ENCODE data around the gene LIM2. TPM values are rescaled to one million over a fixed set of nuclear protein-coding genes. Genes with fewer than 3 reads are reported as not detected.

LIM2 gene
- total RNA-seq, 1 experiment from 2014 or later, result not detected

- TF ChIP-seq ZSCAN18 (CRISPR knock-in tag; IDR thresholded peaks at IDR 0.05), result no peak
- no peak for TF ChIP-seq ZNF281 (CRISPR knock-in tag; IDR thresholded peaks at IDR 0.05)
Observed at GRCh38 chr19:51364200-51365106, 23.3 kb downstream of the LIM2 start (continued).

- ATAC-seq, result no peak
- DNase-seq (ENCODE audit: low spot score), result no peak
- H3K36me3 Mint-ChIP-seq, result no peaks in the 10 kb centered on the region
- H3K4me3 Mint-ChIP-seq, result no peak overlapping the region
- CTCF ChIA-PET, result no interaction called here
- no peaks in the 10 kb centered on the region for H3K9me3 Mint-ChIP-seq
- H3K27me3 Mint-ChIP-seq (ENCODE audit: low read depth), result no peaks in the 10 kb centered on the region
- peaks cover 26% of the 10 kb centered on the region for H3K4me1 Mint-ChIP-seq
- TF ChIP-seq GTF2I (CRISPR knock-in tag; conservative IDR thresholded peaks at IDR 0.05), result no peak
- no peak for TF ChIP-seq ZNF281 (CRISPR knock-in tag; IDR thresholded peaks at IDR 0.05)
- no peak for TF ChIP-seq IRF1 (CRISPR knock-in tag; IDR thresholded peaks at IDR 0.05)
- TF ChIP-seq E2F4 (CRISPR knock-in tag; IDR thresholded peaks at IDR 0.05; ENCODE audit: borderline replicate concordance, low read depth), result no peak
- TF ChIP-seq JAZF1 (CRISPR knock-in tag; IDR thresholded peaks at IDR 0.05), result no peak
- no peak for TF ChIP-seq ETV6 (CRISPR knock-in tag; IDR thresholded peaks at IDR 0.05)
- TF ChIP-seq OVOL2 (CRISPR knock-in tag; IDR thresholded peaks at IDR 0.05; ENCODE audit: borderline replicate concordance), result no peak
- no peak for TF ChIP-seq MAX (CRISPR knock-in tag; IDR thresholded peaks at IDR 0.05)
- TF ChIP-seq TP53 (CRISPR knock-in tag; IDR thresholded peaks at IDR 0.05), result no peak
- no peak for TF ChIP-seq ZNF512 (CRISPR knock-in tag; IDR thresholded peaks at IDR 0.05; ENCODE audit: borderline replicate concordance)
- no peak for TF ChIP-seq CREM (CRISPR knock-in tag; IDR thresholded peaks at IDR 0.05)
- no peak for TF ChIP-seq SOX15 (CRISPR knock-in tag; IDR thresholded peaks at IDR 0.05)
- no peak for TF ChIP-seq FOXP4 (CRISPR knock-in tag; IDR thresholded peaks at IDR 0.05)
- no peak for TF ChIP-seq NR2C2 (CRISPR knock-in tag; IDR thresholded peaks at IDR 0.05)
- POLR2A ChIA-PET, result no interaction called here
- H3K27ac Mint-ChIP-seq, result no peak overlapping the region
Observed at GRCh38 chr19:51361239-51361638, 26.5 kb downstream of the LIM2 start.

Data from WTC11 (cell line).